Measurements from ENCODE around the gene CDON.
"Not testable (repeated sequence)": the region's sequence is repeated elsewhere in the genome, so short reads cannot be mapped to it uniquely, and the experiment has no call there.

CDON gene

DNA sequence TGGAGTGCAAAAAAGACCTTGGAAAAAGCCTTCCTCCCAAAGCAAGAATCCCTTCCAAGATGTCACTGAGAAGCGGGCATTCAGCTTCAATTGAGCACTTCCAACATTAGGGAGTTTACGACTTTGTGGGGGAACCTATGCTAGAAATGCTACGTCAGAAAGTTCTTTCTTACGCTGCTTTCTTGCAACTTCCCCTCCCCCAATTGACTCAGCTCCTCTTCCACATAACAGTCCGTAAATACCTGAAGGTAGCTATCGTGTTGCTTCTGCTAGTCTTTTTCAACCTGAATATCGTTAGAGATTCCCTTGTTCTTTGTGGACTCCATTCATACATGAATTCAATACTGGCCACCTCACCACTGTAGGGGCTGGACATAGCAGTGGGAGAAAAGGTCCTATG, 69.8 kb downstream of the CDON start:
- no peak for FAIRE-seq

DNA sequence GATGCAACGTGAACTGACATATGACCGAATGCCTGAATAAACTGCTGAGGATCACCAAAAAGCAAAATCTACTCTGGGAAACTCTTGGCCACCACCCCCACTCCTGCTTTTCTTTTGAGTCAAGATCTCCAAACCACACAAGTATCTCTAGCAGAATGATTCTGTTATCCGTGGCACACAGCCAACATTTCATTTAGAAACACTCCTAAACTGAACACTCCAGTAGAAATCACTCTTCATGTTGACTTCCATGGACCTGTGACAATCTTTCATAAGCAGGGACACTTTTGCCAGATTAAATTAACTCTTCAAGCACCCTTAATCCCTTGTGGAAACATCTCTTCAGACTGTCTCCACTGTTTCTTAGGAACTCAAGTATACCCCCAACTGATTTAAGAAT, 72.4 kb downstream of the CDON start:
- FAIRE-seq: no peak

DNA sequence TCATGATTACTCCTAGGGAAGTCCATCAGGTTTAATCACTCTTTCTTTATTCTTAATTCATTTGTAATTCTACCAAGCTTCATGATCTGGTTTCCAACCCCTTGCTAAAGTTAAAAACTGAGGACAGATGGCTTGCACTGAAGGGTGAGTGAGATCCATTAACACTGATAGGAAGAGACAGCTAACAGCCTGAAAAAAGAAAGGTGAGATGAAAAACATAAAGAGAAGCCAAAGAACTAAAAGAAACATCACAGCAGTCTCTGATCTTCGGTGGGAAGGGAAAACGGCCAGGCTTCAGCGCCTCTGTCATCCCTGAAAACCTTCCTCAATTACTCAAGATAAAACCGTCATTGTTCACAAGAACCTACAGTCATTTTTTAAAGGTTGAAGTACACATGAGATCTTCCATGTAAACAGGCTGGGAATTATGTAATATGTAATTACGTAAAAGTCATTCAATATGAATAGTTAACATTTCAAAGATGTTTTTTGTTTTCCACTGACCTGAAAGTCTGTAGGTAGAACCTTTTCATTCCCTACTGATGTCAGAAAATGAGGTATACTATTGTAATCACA, 75.5 kb downstream of the CDON start:
- FAIRE-seq: no peak

DNA sequence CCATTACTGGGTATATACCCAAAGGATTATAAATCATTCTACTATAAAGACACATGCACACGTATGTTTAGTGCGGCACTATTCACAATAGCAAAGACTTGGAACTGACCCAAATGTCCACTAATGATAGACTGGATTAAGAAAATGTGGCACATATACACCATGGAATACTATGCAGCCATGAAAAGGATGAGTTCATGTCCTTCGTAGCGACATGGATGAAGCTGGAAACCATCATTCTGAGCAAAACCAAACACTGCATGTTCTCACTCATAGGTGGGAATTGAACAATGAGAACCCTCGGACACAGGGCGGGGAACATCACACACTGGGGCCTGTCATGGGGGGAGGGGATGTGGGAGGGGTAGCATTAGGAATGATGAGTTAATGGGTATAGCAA, 76.7 kb downstream of the CDON start:
- FAIRE-seq: not testable (repeated sequence)

DNA sequence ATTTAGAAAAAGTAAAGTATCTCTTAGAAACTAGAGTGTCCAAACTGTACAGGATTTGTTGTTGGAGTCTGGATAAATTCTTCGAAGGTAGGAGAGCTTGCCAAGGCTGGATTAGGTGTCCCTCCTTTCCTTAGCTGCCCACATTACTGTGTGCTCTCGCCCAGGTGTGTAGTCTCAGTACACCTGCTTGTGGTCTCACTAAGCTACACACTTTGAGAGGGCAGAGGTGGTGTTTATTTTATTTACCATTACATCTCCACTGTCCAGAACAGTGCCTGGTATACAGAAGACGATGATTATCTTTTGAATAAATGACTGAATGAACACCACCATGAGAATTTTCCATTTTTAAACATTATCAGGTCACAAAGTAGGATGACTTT, 80.3 kb downstream of the CDON start:
- no peak for FAIRE-seq

DNA sequence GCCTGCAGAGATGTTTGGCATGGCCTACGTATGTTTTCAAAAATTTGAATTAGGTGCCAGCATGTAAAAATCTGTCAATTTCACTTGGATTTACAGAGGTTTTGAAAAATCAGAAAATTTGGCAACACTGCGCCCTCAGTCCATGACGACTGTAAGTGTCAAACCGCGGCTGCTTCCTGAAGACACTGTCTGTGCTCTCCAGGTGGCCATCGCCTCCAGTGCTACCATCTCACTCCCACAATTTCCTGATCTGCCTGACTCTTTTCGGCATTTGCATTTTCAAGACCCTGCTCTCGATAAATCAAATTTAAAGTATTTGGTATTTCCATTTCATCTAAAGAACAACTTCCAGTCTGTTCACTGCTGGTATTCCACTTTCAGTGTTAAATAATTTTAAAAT, 82.2 kb downstream of the CDON start:
- no peak for FAIRE-seq

DNA sequence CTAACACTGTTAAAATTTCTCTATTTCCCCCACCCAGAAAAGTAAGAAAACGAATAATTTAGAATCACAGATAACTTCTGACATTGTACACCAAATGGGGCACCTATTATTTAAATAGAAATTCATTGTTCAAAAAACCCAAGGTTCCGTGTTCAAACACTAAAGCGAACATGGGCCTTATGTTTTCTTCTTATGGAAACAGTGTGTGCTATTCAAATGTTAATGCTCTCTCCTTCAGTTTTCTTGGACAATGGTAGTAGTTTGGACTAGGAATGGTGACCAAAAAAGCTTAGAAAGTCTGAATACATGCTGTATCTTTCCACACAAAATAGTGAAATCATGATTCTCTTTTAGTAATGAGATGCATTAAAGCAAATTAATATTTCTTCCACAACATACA, 83.2 kb downstream of the CDON start:
- no peak for FAIRE-seq

DNA sequence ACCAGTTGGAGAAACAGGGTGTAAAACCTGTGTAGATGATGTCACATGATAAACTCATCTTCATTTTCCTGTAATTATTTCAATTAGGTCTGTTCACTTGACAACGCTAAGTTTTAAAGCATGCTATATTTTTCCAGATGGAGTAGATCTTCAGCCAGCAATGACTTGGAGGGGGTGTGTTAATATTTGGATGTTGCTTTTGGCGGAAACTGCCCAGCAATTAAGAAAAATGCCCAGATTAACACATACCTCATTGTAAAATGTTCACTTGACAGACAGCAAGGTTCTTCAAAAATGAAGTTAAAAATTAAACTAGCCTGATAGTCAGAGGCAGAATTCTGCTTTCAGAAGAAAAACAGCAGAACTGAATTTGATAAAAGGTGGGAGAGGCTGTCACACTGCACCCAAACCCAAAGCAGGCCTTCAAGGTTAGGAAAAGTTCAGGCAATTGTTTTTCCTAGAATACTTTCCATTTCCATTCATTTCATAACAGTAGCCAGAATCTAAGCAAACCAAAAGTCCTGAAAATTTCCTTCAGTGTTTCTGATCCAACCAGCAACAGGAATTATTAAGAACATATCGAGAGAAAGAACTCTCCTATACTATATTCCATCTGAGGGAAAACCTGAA, 83.8 kb downstream of the CDON start:
- no peak for FAIRE-seq

DNA sequence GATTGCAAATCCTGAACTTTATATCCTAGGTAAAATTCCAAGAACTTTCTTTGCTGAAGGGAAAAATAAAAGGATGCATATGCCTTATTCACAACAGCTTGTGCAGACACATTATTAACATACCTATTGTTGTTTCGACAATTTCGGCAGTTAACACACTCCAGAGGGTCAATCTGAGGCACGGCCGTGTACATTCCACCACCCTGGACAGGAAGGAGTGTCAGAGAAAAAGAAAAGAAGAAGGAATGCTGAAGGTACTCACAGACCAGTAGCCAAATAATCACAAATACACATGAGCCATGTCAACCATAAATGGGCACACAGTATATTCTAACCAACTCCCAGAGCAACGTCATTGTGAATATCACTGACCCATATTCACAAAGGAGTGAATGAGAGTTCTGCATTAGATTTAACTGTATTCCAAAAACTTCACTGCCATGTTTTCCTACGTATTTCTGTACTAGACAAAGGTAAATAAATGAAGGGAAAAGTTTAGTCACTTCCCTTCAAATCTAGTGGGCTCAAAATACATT, 84.4 kb downstream of the CDON start:
- no peak for FAIRE-seq

DNA sequence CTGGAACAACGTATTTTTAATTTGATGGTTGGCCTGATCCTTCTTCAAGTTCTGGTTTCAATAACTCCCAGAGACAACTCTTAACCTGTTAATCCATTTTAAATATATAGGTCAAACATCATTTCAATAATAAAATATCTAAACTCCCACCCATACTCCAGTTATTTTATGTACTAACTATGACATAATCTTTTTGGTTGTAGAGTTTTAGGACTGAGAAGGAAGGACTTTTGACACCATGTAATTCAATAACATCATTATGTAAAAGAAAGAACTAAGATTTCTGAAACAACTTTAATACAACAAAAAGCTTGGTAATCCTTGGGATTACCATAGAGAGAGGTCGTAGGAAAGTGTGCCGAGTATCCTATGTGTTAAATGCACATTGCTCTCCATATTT, 85.3 kb downstream of the CDON start:
- no peak for FAIRE-seq

DNA sequence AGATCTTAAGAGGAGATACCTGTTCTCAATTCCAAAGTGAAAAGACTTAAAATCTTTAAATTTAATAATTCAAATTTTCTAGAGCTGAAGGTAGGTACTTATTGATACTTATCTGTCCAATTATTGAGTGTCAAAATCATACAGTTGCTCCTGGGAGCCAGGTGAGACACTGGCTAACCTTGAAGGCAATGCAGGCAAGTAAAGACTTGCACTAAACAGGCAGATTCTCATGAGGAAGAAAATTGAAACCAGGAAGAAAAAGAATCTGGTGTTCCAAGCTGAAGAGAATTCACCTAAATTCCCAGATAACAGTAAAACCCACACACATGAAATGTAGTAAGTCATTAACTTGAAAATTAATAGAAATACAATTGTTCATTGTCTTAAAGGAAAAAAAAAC, 86.5 kb downstream of the CDON start:
- FAIRE-seq: no peak

DNA sequence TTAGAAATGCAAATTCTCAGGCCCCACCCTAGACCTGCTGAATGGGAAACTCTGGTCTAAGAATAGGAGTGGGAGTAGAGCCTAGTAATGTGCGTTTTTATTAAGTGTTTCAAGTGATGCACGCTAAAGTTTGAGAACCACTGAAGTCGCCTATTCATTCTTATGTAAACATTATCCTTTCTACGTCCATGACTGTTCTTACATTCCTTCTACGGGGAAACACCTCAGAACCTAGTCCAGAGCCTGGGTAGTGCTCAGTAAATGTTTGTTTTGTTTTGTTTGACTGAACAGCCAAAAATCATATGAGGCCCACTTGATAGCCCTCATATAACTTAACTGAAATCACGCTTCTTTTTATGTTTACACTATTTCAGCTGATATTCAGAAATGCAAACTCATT, 87.0 kb downstream of the CDON start:
- FAIRE-seq: no peak

DNA sequence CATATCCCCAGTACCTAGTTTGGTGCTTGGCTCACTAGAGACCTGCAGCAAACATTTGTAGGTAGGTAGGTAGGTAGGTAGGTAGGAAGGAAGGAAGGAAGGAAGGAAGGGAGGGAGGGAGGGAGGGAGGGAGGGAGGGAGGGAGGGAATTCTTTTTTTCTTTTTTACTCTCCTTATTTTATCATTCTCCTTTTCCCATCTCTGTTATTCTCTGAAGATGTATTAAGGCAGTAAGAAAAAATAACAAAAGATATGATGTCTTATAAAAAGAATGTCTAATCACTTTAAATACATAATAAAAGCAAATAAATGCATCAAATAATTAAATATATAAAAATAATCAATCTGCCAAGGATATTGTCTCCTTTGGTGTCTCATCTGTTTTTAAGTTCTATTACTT, 88.4 kb downstream of the CDON start:
- FAIRE-seq: no peak

DNA sequence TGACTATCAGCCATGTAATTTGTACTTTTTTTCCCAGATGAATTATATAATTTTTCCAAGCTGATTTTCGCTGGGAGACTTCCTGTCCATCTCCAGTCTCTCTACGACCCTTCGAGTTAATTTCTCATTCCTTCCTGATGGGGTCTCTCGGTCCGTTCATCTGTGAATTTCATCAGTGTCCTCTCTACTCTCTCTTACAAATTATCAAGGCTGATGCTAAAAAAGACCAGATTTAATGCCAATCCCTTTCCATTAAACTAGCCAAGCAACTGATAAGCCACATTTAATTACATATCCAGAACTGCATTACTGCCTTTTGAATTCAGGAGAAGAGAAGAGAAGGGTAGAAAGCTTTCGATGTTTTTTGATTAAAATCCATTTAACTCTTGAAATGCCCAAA, 91.0 kb downstream of the CDON start:
- no peak for FAIRE-seq

DNA sequence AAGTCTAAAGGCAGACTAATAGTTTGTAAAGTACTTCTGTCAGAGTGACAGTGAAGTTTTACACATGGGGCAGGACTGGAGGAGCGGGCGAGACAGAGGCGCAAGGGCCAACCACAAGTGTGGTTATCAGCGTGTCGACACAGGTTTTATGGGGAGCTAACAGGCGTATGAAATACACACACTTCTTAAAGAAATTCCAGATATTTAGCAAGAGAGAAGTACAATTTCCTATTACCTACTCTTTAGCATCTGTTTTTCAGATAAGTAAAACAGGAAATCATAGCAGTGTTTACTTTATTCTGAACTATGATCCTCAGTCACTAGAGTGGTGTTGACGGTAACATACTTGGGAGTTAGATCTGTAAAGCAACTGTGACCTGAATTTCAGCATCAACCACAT, 94.3 kb downstream of the CDON start:
- no peak for FAIRE-seq

DNA sequence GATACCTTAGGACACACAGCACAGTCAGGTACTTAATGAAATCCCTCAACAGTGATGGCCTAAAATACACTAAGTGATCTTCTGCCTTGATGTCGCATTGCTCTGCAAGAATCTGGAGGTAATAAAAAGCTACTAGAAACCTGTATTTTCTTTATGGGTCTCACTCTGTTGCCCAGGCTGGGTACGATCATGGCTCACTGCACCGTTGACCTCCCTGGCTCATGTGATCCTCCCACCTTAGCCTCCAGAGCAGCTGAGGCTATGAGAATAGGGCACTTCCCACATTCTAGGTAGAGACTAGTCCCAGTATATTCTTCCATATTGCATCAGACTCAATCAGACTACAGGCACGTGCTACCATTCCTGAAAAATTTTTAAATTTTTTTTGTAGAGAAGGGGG, 95.2 kb downstream of the CDON start:
- FAIRE-seq: no peak

DNA sequence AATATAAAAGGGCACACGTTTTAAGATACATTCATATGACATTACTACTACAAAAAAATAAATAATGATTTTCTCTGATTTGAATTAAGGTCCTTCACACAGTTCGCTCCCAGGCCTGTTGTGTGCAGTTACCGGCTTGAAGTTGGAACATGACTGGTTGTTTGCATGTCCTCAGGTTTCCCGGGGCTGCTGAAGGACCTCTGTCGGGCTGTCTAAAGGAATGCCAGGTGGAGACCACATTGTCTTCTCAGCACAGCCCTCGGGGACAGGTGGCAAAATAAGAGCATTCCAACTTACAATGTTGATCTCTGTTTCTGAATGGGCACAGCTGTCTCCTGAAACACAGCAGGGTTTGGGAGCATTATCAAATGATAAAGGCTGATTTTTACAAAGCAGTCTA, 101.9 kb downstream of the CDON start:
- FAIRE-seq: no peak

DNA sequence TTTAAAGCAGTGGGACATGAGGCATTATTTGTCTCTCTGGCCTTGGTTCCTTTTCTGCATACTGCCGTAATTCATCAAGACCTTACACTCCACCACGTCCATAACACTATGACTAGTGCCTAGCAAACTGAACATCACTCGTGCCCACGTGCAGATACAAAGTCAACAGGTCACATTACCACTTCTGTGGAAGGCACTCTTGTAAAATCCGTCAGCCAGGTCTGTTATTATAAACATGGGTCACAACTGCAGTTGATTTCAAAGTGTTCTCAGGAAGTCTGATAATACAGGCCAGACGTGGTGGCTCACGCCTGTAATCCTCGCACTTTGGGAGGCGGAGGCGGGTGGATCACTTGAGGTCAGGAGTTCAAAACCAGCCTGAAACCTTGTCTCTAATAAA, 102.7 kb downstream of the CDON start:
- no peak for FAIRE-seq

DNA sequence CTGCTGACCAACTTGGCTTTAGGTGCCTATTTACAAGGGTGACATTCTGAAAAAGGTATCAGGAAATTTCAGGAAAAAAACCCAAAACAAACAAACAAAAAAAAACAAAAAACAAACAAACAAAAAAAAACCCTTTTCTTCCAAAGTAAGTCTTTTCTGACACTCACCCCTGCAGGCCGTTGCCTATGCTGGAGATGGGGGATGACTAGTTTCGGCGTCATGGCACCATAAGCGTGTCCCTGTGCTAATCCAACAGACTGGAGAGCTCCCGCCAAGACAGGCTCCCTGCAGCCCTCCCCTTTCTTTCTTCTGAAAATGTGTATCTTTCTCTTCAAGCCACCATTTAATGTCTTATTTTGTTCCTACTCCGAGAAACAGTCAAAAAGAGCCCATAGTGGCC, 103.2 kb downstream of the CDON start:
- no peak for FAIRE-seq

DNA sequence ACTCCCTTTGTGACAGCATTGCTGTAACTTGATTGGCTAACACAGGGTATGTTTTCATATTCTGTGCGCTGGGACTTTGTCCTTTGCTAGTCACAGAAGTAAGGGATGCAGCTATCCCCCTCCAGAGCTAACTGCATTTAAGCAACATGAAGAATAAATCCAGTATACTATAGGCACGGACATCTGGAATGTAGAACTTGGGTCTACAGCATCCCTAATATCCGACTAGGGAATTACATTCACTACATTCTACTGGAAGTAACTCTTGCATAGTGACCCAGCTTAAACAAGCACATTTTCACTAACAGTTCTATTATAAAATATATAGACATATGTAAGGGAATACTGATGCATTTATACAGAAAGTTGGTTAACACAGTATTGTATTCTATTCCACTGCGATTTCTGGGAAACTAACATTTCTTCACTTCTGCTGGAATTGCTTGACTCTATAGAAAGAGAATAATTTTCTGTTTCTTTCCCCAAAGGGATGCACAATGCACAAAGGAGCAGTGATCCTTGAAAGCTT, 103.7 kb downstream of the CDON start:
- no peak for FAIRE-seq

DNA sequence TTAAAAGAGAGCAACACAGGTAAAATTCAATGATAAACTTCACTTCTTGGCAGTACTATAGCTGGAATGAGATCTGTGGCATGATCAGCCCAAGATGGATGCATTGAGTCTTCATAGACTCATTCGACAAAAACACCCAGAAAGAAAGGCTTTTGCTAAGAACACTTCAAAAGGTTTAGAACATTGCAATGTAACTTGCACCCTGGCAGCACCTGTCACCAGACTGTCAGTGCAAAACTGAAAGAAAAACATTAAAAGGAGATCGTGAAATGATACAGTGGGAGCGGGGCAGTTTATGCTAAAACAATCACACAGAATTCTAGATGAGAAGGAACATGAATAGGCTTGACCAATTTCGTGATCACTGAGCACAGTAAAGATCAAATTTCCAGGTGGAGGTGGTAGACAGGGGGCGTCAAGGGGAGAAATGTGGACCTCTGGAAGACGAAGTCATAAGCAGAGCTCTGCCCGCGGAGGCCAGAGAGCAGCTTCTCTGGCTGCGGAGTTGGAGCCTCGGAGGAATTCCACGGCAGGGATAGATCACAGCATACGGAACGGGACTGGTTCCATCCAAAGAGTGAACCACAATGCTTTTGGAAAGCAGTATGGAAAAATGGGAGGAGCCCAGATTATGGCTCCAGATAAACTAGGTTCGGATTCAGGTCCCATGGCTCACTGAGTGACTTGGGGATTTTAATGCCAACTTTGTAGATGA, 104.9 kb downstream of the CDON start:
- FAIRE-seq: no peak

DNA sequence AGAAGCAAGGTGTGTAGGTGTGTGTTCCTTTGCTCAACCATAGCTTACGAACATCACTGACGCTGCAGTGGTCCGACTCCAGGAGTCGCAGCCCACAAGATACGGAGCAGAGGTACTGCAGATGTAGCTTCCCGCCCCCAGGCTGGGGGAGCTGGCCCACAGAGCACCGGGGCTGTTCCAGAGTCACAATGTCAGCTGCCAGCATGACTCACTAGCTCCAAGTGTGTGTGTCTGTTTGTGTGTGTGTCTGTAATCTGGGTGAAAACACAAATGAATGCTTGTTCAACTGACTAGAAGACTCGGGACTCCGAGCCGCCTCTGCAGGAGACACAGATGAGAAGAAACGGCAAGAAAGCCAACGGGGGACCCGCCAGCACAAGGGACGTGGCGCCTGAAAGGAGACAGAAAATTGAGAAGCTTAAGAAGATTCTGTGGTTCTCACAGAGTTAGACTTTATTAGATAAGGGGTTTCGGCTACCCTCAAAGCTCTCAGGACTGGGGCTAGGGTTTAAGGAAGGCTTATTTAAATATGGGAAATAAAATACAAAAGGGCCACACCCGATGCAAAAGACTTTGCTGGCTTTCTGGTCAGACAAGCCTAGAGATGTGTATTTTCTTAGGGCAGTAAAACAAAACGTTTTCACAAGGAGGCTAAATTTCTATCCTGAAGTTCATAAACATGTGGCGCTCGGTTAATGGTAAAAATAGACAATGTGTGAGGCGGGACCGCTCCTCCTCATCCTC, 106.1 kb downstream of the CDON start:
- no peak for FAIRE-seq

DNA sequence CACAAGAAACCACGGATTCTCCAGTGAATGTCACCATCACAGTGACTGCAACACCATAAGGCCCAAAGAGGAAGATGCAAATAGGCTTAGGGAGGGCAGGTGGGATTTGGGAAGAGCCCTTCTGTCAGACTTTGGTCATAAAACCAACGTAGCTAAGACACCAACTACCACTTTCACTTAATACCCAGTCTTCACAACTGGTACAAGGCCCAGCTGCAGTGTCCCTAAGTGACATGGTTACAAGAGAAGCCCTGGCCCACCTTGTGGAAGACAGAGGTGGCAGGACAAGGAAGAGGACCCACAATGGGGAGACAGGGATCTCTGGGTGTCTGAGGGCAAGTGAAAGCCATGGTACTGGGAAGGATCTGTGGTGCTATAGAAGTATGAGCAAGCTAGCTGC, 106.8 kb downstream of the CDON start:
- FAIRE-seq: no peak

Measured in TTC549 (cell line).